HG02973 (cell line): Measurements from ENCODE around the gene TCTN2.

Experiments
- ATAC-seq: cut with Tn5 transposase; IDR thresholded peaks from one replicate; pipeline ENCODE4 v1.9.1; 2021; ENCODE audit warnings: moderate library complexity; ENCODE audit not compliant: unreplicated experiment

TCTN2 gene

GRCh38 chr12:123683964-123684363, 13.1 kb downstream of the TCTN2 start:
- no peak for ATAC-seq

- ATAC-seq = no peak
Observed at GRCh38 chr12:123686636-123687190, 15.8 kb downstream of the TCTN2 start.

GRCh38 chr12:123690191-123690840, 19.4 kb downstream of the TCTN2 start:
- ATAC-seq = no peak

GRCh38 chr12:123696207-123696606, 25.3 kb downstream of the TCTN2 start:
- no peak for ATAC-seq

GRCh38 chr12:123696646-123697045, 25.7 kb downstream of the TCTN2 start:
- ATAC-seq = no peak

GRCh38 chr12:123705935-123706334, 35.0 kb downstream of the TCTN2 start:
- no peak for ATAC-seq

GRCh38 chr12:123707466-123707865, 36.6 kb downstream of the TCTN2 start:
- ATAC-seq = no peak

GRCh38 chr12:123712780-123713319, 41.9 kb downstream of the TCTN2 start:
- ATAC-seq = no peak

GRCh38 chr12:123713398-123713797, 42.5 kb downstream of the TCTN2 start:
- ATAC-seq = no peak

GRCh38 chr12:123713823-123714585, 43.1 kb downstream of the TCTN2 start:
- ATAC-seq = peak; percentile 28

GRCh38 chr12:123715195-123715594, 44.3 kb downstream of the TCTN2 start:
- ATAC-seq = no peak

GRCh38 chr12:123717350-123717749, 46.4 kb downstream of the TCTN2 start:
- no peak for ATAC-seq

GRCh38 chr12:123720141-123720814, 49.4 kb downstream of the TCTN2 start:
- ATAC-seq = no peak

- ATAC-seq = no peak
Observed at GRCh38 chr12:123721245-123721644, 50.3 kb downstream of the TCTN2 start.

GRCh38 chr12:123723011-123723410, 52.1 kb downstream of the TCTN2 start:
- no peak for ATAC-seq

GRCh38 chr12:123723765-123724164, 52.9 kb downstream of the TCTN2 start:
- ATAC-seq = no peak

- no peak for ATAC-seq
Observed at GRCh38 chr12:123726244-123726643, 55.3 kb downstream of the TCTN2 start.

- no peak for ATAC-seq
Observed at GRCh38 chr12:123726962-123727361, 56.0 kb downstream of the TCTN2 start.

GRCh38 chr12:123727878-123728277, 57.0 kb downstream of the TCTN2 start:
- ATAC-seq = no peak

- no peak for ATAC-seq
Observed at GRCh38 chr12:123731596-123731995, 60.7 kb downstream of the TCTN2 start.

- no peak for ATAC-seq
Observed at GRCh38 chr12:123732251-123732650, 61.3 kb downstream of the TCTN2 start.
